Endothelial cell of umbilical vein (primary cell): Measurements from ENCODE around the gene SMAD6. TPM values are rescaled to one million over a fixed set of nuclear protein-coding genes. Genes with fewer than 3 reads are reported as not detected.

Source experiments
- BruUV-seq: library from RNA; stranded (reverse); fragments of 400-500 nt; replicated peaks from 2 replicates; lab custom pipeline; 2021; lab: Mats Ljungman, UMichigan
- CTCF ChIA-PET: fragments of 300-600, 350-600 bp; sonication (Branson Sonifier 250); formaldehyde crosslinking; loops from one replicate; lab custom pipeline; 2021; ENCODE audit warnings: antibody characterized with exemption, inconsistent platforms; lab: Charles Lee
- POLR2A ChIA-PET: fragments of 300-600, 350-600 bp; sonication (Branson Sonifier 250); formaldehyde crosslinking; loops from one replicate; lab custom pipeline; 2021; ENCODE audit warnings: antibody characterized with exemption, inconsistent platforms; lab: Charles Lee
- DNase-seq: peaks from one replicate; pipeline ENCODE4 v3.0.0-alpha.2; 2011; ENCODE audit warnings: low read depth, low spot score
- FAIRE-seq: peaks from 2 replicates; lab custom pipeline; 2011; peaks lifted over from hg19 to GRCh38; lab: Jason Lieb, UNC
- H2AFZ ChIP-seq: 2 replicates; pipeline ENCODE4 v1.6.0; 2012; ENCODE audit warnings: low read depth, low read length, control low read depth, inconsistent platforms
- H3K27ac ChIP-seq: 2 replicates; pipeline ENCODE4 v1.5.1; 2011; ENCODE audit warnings: low read depth, mild to moderate bottlenecking, control low read depth, low read length, moderate library complexity; ENCODE audit not compliant: insufficient read depth
- H3K27me3 ChIP-seq, 2 experiments: 2 replicates each; pipeline versions ENCODE4 v1.6.0 to v1.6.1; 2011; ENCODE audit warnings: low read length in 2 of 2, mixed read lengths in 1 of 2; ENCODE audit not compliant: control insufficient read depth in 2 of 2, insufficient read depth in 2 of 2
- H3K36me3 ChIP-seq, 2 experiments: 2 replicates in 1 of 2; 3 replicates in 1 of 2; pipeline ENCODE4 v1.5.1; 2011; ENCODE audit warnings: low read length in 2 of 2, mild to moderate bottlenecking in 1 of 2, moderate library complexity in 1 of 2; ENCODE audit not compliant: control insufficient read depth in 2 of 2, insufficient read depth in 2 of 2; ENCODE audit errors: extremely low read depth in 1 of 2
- H3K4me1 ChIP-seq: 3 replicates; pipeline ENCODE4 v1.5.1; 2011; ENCODE audit warnings: mild to moderate bottlenecking, low read length; ENCODE audit not compliant: control insufficient read depth, insufficient read depth; ENCODE audit errors: extremely low read depth
- H3K4me2 ChIP-seq: 2 replicates; pipeline ENCODE4 v1.6.1; 2011; ENCODE audit warnings: low read length, control low read depth, mixed read lengths; ENCODE audit not compliant: insufficient read depth
- H3K4me3 ChIP-seq, 3 experiments: fragments of 200-600 bp in 1 of 3; sonication (generic), shearing (Covaris generic) in 1 of 3; replicated peaks in 1 of 3; 2 replicates each; pipeline ENCODE4 v1.5.1; 2011 to 2016; ENCODE audit warnings: control low read depth in 3 of 3, low read length in 3 of 3, mild to moderate bottlenecking in 2 of 3, inconsistent platforms in 1 of 3, low read depth in 1 of 3, moderate library complexity in 1 of 3; ENCODE audit not compliant: insufficient read depth in 1 of 3
- H3K79me2 ChIP-seq: 2 replicates; pipeline ENCODE4 v1.6.0; 2012; ENCODE audit warnings: low read length, inconsistent platforms; ENCODE audit not compliant: control insufficient read depth, insufficient read depth
- H3K9ac ChIP-seq: replicated peaks from 2 replicates; pipeline ENCODE3; 2011; ENCODE audit warnings: low read length, control low read depth; ENCODE audit not compliant: insufficient read depth; ENCODE audit errors: extremely low read depth
- H3K9me1 ChIP-seq: replicated peaks from 3 replicates; pipeline ENCODE4 v1.6.0; 2011; ENCODE audit warnings: mild to moderate bottlenecking, low read length; ENCODE audit not compliant: control insufficient read depth, insufficient read depth; ENCODE audit errors: extremely low read depth
- H3K9me3 ChIP-seq: replicated peaks from 2 replicates; pipeline ENCODE4 v1.5.1; 2012; ENCODE audit warnings: low read length, inconsistent platforms; ENCODE audit not compliant: control insufficient read depth, insufficient read depth
- H4K20me1 ChIP-seq: replicated peaks from 2 replicates; pipeline ENCODE3; 2011; ENCODE audit warnings: mild to moderate bottlenecking, low read length; ENCODE audit not compliant: control insufficient read depth, insufficient read depth; ENCODE audit errors: extremely low read depth
- CTCF ChIP-seq, 2 donors: IDR thresholded peaks; 1 replicate in 1 of 2; 2 replicates in 1 of 2; pipeline ENCODE4 v1.5.1; 2011; ENCODE audit warnings: low read length in 2 of 2, mild to moderate bottlenecking in 2 of 2, moderate library complexity in 2 of 2, control low read depth in 1 of 2, inconsistent platforms in 1 of 2, low read depth in 1 of 2; ENCODE audit not compliant: insufficient read depth in 1 of 2; ENCODE audit errors: extremely low read depth in 1 of 2
- EZH2 ChIP-seq: IDR thresholded peaks from 2 replicates; pipeline ENCODE4 v1.6.1; 2012; ENCODE audit warnings: borderline replicate concordance, low read depth, mild to moderate bottlenecking, moderate library complexity, low read length, inconsistent platforms; ENCODE audit not compliant: severe bottlenecking
- FOS ChIP-seq: IDR thresholded peaks from 2 replicates; pipeline ENCODE4 v1.6.1; 2011; ENCODE audit warnings: mild to moderate bottlenecking, low read length, moderate library complexity, borderline replicate concordance; ENCODE audit not compliant: insufficient read depth
- GATA2 ChIP-seq: IDR thresholded peaks from 2 replicates; pipeline ENCODE4 v1.7.0; 2011; ENCODE audit warnings: low read depth, mild to moderate bottlenecking, moderate library complexity, mixed read lengths, low read length; ENCODE audit not compliant: insufficient read length, insufficient read depth
- JUN ChIP-seq: IDR thresholded peaks from 2 replicates; pipeline ENCODE4 v1.6.1; 2011; ENCODE audit warnings: borderline replicate concordance, low read depth; ENCODE audit not compliant: insufficient read length, insufficient read depth
- MYC ChIP-seq: IDR thresholded peaks from one replicate; pipeline ENCODE4 v1.6.1; 2011; ENCODE audit warnings: mild to moderate bottlenecking, low read depth, low read length
- POLR2A ChIP-seq: IDR thresholded peaks from 2 replicates; pipeline ENCODE4 v1.6.1; 2012; ENCODE audit warnings: low read depth, mild to moderate bottlenecking, control low read depth, low read length
- POLR2AphosphoS5 ChIP-seq: IDR thresholded peaks from 2 replicates; pipeline ENCODE4 v1.6.1; 2012; ENCODE audit warnings: low read depth, mild to moderate bottlenecking, control low read depth, low read length, moderate library complexity; ENCODE audit not compliant: insufficient read depth
- dilution Hi-C: fragments of 300-500 bp; cut with MboI; formaldehyde crosslinking; loops from one replicate; pipeline ENCODE4 v1.15.0; 2019; ENCODE audit warnings: low sequenced_read_pairs; ENCODE audit not compliant: extremely low pct_ligation_motif_present
- intact Hi-C: fragments of 100-400 bp; cut with micrococcal nuclease; formaldehyde crosslinking; loops from one replicate; pipeline ENCODE4 v1.10.0; 2022
- polyA plus RNA-seq, 4 experiments: library from polyadenylated mRNA; depleted of rRNA in 3 of 4; stranded (reverse) in 3 of 4; unstranded in 1 of 4; fragments of >200 nt; gene quantifications; 2 replicates each; pipeline versions ENCODE4 v1.2.1 to v1.2.3, GENCODE V29; 2011 to 2012; ENCODE audit warnings: missing spikeins in 1 of 4
- total RNA-seq: library from RNA; stranded (reverse); gene quantifications from 2 replicates; pipeline ENCODE4 v1.2.3, GENCODE V29; 2021
- TF ChIP-seq, protein P1 (sequence below): IDR thresholded peaks from 2 replicates; pipeline ENCODE4 v1.6.1; 2011; ENCODE audit not compliant: insufficient read depth, insufficient read length

The SMAD6 gene
- total and polyA plus RNA-seq, 2 donors (not counting 3 experiments of a cell fraction or from before 2014, with no cell fraction given) = 7.3 to 12.5 TPM

GRCh38 chr15:66734961-66735908 lies 33.2 kb downstream of the SMAD6 start:
- no peaks in the 10 kb centered on the region for H3K9me1 ChIP-seq
- intact Hi-C loops (no loop called here), dilution Hi-C loops (no loop called here)
- H3K27me3 ChIP-seq = no peaks in the 10 kb centered on the region
- ChIA-PET POLR2A (no interaction called here), CTCF (interaction anchor here (1.1 to 2.7 kb wide), 4 partner anchors 8 to 38 kb away, joined by 4 to 11 read pairs (median 4); no protein-coding TSS in a partner anchor)
- DNase-seq = no peak
- H3K36me3 ChIP-seq = no peaks in the 10 kb centered on the region
- no peaks in the 10 kb centered on the region for H4K20me1 ChIP-seq
- peaks cover 31% of the 10 kb centered on the region for H3K4me1 ChIP-seq
- no peak overlapping the region for H2AFZ ChIP-seq
- no peak for TF ChIP-seq POLR2A
- TF ChIP-seq, protein P1, sequence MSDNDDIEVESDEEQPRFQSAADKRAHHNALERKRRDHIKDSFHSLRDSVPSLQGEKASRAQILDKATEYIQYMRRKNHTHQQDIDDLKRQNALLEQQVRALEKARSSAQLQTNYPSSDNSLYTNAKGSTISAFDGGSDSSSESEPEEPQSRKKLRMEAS = no peak
- TF ChIP-seq CTCF (IDR thresholded peaks at IDR 0.05; ENCODE audit: extremely low read depth in 1 of 2, insufficient read depth in 1 of 2, low read depth in 1 of 2, low read length in 2 of 2) = no peak
- no peak for TF ChIP-seq EZH2
- TF ChIP-seq POLR2AphosphoS5 = peak; percentile 52
- TF ChIP-seq FOS = no peak
- TF ChIP-seq MYC = no peak
- TF ChIP-seq GATA2 = peak; percentile 13
- no peak for TF ChIP-seq JUN
- no peak overlapping the region for H3K9ac ChIP-seq
- H3K79me2 ChIP-seq = peaks cover 51% of the 10 kb centered on the region
- no TSS peak for BruUV-seq
- peak overlapping the region; percentile 14 for H3K27ac ChIP-seq
- no peak overlapping the region for H3K4me3 ChIP-seq
- peak; percentile 64 for FAIRE-seq
- peak overlapping the region; percentile 20 for H3K4me2 ChIP-seq
- no peaks in the 10 kb centered on the region for H3K9me3 ChIP-seq
